Activated CD8-positive, alpha-beta memory T cell treated with anti-CD3 and anti-CD28 coated beads for 24 hours (primary cell): ENCODE results near the gene XAGE3.
"Not testable (repeated sequence)": the region's sequence is repeated elsewhere in the genome, so short reads cannot be mapped to it uniquely, and the experiment has no call there.

Source experiments
- DNase-seq: peaks from one replicate; pipeline ENCODE4 v3.0.0-alpha.2; 2020

Gene XAGE3

DNA sequence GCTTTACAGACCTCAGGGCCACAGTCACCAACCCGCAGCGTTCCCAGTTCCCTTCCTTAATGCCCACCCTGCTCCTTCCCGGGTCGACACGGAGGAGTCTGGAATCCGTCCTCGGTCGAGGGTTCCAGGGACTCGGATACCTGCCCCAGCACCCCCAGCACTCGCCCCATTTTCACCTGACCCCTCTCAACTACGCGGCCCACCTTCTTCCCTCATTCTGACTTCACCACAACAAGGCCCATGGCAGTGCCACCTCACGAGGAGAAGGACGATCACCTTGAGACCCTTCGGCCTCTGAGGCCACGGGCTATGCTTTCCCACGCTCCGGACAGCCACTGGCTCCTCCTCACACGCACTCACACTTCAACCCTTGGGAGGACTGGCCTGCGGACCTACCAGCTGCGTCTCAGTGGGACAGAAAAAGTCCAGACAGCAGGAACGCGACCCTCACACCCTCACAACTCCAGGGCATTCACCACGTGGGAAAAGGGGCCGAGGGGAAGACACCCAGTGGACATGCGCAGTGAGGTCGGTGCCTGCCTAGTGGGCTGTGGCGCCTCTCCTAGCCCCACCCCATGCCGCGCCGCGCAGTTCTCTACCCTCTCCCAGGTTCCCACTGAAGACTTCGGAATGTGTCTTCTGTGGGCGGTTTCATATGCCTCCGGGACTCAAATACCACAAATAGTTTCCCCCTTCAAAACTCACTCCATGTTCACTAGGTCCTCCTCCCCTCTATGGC is at the start of gene XAGE3:
XAGE3 (minus strand) TSS at position 474 of the 739 bp plus-strand sequence. CDS start 950 bp downstream, outside the sequence.
- no peak for DNase-seq

- not testable (repeated sequence) for DNase-seq
These were observed 46.8 kb upstream of the XAGE3 start for GRCh38 chrX:52914704-52915103.

DNA sequence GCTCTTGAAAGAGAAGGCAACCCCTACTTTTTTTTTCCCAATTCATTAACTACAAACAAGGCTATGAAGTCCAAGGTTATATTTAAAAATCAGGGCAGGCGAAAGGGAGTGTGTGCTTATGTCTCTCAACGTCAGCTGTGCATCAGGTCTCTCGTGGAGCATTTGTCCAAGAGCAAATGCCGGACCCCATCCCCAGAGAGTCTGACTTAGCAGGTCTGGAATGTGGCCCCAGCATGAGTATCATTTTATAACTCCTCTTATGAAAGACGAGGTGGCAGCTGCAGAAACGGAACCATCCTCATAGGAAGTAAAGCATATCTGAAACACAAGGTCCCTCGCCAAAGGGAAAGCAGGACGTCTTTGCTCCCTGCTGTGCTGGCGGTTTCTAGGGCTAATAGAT is 45.8 kb upstream of the XAGE3 start:
- not testable (repeated sequence) for DNase-seq

GRCh38 chrX:52909313-52909969 is 41.6 kb upstream of the XAGE3 start:
- not testable (repeated sequence) for DNase-seq

GRCh38 chrX:52907900-52908299 is 40.0 kb upstream of the XAGE3 start:
- not testable (repeated sequence) for DNase-seq

DNA sequence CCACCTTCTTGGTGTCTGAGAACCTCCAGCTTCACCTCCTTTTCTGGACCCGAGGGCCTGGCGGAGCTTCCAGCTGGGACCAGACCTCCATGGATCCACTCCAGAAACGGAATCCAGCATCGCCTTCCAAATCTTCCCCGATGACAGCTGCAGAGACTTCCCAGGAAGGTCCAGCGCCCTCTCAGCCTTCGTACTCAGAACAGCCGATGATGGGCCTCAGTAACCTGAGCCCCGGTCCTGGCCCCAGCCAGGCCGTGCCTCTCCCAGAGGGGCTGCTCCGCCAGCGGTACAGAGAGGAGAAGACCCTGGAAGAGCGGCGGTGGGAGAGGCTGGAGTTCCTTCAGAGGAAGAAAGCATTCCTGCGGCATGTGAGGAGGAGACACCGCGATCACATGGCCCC is 39.3 kb upstream of the XAGE3 start:
- DNase-seq: not testable (repeated sequence)

DNA sequence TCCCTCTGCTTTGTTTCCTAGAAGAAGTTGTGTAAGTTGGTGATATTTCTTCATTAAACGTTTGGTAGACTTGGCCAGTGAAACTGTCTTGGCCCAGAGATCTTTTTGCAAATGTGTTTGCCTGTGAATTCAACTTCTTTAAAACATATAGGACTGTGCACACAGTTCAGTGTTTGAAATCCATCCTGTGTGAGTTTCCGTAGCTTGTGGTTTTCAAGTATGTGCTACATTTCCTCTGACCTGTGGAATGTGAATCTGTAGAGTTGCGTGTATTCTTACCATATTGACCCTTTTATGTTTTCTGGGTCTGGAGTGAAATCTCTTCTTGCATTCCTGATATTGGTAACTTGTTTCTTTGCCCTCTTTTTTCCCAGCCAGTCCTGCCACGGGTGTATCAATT is 38.2 kb upstream of the XAGE3 start:
- DNase-seq: not testable (repeated sequence)

- DNase-seq: not testable (repeated sequence)
These were observed 37.6 kb upstream of the XAGE3 start for GRCh38 chrX:52905531-52905930.

GRCh38 chrX:52896855-52897709 is 29.2 kb upstream of the XAGE3 start, which contains the start of gene FAM156B:
Gene FAM156B, plus strand, starts transcription at chrX:52897330. Its CDS starts 9,896 bp downstream, at chrX:52907226.
- DNase-seq: not testable (repeated sequence)

- DNase-seq: not testable (repeated sequence)
These were observed 28.6 kb upstream of the XAGE3 start for GRCh38 chrX:52896438-52896837.

GRCh38 chrX:52888090-52888489 is 20.2 kb upstream of the XAGE3 start:
- DNase-seq: not testable (repeated sequence)

DNA sequence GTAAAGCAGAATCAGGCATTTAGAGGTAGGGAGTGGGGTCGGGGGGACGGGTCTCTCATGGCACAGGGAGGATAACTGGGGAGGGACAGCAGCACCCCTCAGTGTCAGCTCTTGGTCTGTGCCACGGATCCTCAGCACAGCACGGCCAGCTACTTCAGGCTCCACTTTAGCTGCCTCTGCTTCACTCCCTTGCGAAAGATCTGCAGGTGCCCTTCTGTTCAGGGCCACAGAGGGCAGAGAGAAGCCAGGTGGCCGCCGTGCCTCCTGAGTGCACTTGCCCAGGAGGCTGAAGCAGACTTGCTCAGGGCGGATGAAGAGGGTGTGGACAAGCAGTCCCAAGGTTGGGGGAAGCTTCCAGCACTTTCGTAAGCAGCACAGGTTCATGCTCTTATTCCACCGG is 19.6 kb upstream of the XAGE3 start:
- not testable (repeated sequence) for DNase-seq

- not testable (repeated sequence) for DNase-seq
These were observed 8.5 kb upstream of the XAGE3 start for GRCh38 chrX:52876386-52876785.

GRCh38 chrX:52875436-52875835 is 7.6 kb upstream of the XAGE3 start:
- not testable (repeated sequence) for DNase-seq

DNA sequence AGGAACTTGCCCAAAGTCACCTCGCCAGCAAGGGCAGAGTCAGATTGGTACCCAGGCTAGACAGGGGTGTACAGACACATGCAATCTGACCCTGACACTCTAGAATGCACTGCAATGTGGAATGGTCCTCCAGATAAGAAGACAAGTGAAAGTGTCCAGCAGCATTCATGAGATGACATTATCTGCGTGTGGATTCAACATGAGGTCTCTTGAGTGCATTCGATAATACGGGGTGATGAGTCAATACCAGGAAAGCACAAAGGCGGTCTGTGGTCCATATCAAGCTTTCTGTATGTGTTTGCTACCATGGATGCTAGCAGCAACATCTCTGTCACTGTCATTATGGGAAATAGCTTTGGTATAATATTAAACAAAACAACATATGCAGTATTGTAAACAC is 6.8 kb upstream of the XAGE3 start:
- no peak for DNase-seq

DNA sequence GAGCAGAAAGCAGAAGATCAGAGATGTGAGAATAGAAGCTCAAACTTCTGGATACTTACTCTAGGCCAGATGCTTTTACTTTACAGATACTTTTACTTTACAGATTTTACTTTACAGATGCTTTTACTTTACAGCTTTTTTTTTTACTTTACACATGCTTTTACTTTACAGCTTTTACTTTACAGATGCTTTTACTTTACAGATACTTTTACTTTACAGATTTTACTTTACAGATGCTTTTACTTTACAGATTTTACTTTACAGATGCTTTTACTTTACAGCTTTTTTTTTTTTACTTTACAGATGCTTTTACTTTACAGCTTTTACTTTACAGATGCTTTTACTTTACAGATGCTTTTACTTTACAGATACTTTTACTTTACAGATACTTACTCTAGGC is 5.9 kb upstream of the XAGE3 start:
- DNase-seq: not testable (repeated sequence)

DNA sequence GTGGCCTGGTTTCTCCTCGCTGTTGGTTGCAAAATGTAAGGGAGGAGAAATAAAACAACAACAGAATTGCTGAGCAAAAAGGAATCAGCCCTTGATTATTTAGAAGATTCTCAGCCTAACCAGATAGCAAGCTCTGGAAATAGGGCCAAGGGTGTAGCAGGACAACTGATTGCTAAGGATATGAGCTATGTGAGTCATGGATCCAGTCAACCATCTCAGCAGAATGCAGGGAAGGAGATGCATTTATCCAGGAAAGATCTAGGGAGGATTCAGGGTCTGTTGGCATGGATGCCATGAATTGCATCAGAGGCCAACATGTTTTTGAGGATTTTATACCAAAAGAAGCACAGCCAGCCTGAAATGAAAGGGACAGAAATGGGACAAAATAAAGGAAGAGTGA is 2.2 kb upstream of the XAGE3 start:
- no peak for DNase-seq

DNA sequence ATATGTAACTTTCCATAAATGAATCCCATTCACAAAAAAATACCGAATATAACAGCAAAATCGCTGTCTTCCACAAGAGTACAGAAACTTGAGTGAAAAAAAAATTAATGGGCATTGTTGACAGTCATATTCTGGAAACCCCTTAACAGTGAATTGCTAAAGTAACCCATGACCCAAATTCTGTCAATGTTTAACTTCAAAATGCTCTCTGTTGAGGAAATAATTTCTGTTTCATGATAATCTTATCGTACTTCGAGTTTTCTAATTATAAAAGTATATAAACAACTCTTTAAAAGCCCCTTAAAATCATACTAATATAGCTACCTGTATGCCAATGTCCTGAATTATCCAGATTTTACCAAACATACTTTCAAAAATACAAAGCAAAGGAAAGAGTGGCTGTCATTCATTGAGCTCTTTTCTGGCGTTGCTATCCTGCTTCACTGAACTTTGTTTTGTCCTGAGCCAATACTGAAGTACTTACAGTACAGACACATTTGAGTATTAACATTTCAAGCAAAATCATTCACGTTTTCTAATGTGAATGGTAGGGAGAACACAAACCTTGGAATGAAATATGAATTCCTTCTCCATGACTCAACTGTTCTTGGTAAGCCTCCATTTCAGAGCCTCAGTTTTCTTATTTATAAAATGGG is 2.4 kb downstream of the XAGE3 start:
- DNase-seq: no peak

GRCh38 chrX:52856991-52857525 is 10.8 kb downstream of the XAGE3 start:
- not testable (repeated sequence) for DNase-seq

GRCh38 chrX:52852110-52852860 is 15.6 kb downstream of the XAGE3 start:
- no peak for DNase-seq

GRCh38 chrX:52843619-52844018 is 24.3 kb downstream of the XAGE3 start:
- not testable (repeated sequence) for DNase-seq

DNA sequence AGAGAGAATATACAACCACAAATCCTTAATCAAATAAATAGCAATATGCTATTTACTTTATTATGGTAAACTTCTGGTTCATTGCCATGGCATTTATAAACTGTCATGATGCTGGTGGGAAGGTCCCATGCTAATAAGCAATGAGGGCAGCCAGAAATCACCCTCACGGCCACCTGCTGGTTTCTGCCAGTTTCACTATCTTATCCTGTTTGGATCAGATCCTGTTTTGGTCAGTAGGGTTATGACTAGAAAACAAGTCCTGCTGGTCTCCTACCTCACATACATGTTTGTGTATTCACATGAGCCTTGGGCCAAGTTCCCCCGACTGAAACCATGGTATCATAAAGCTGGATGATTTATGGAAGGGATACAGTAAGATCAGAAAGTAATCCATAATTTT is 28.7 kb downstream of the XAGE3 start:
- no peak for DNase-seq
